Esophagus (tissue), 2 donors: ENCODE measurements around the gene AFF3. TPM values are rescaled to one million over a fixed set of nuclear protein-coding genes. Genes with fewer than 3 reads are reported as not detected.

Source experiments
- H3K27ac ChIP-seq, 2 donors: one replicate each; pipeline ENCODE4 v1.5.1; 2013; ENCODE audit warnings: low read depth in 2 of 2, mild to moderate bottlenecking in 2 of 2, inconsistent platforms in 1 of 2, low read length in 1 of 2, moderate library complexity in 1 of 2
- H3K27me3 ChIP-seq, 2 donors: one replicate each; pipeline ENCODE4 v1.6.1; 2013; ENCODE audit warnings: low read length in 2 of 2, control low read depth in 1 of 2, mild to moderate bottlenecking in 1 of 2; ENCODE audit not compliant: insufficient read depth in 2 of 2, control insufficient read depth in 1 of 2
- H3K36me3 ChIP-seq, 2 donors: one replicate each; pipeline ENCODE4 v1.6.1; 2013; ENCODE audit warnings: low read length in 1 of 2; ENCODE audit not compliant: control insufficient read depth in 2 of 2, insufficient read depth in 2 of 2
- H3K4me1 ChIP-seq, 2 donors: one replicate each; pipeline ENCODE4 v1.6.1; 2013; ENCODE audit warnings: low read length in 1 of 2; ENCODE audit not compliant: control insufficient read depth in 2 of 2, insufficient read depth in 2 of 2
- H3K4me3 ChIP-seq, 2 donors: one replicate each; pipeline ENCODE4 v1.5.1; 2013; ENCODE audit warnings: low read length in 2 of 2, mild to moderate bottlenecking in 2 of 2, low read depth in 1 of 2, moderate library complexity in 1 of 2
- H3K9me3 ChIP-seq, 2 donors: one replicate each; pipeline ENCODE4 v1.6.1; 2013; ENCODE audit warnings: mild to moderate bottlenecking in 2 of 2, low read depth in 1 of 2, low read length in 1 of 2, moderate library complexity in 1 of 2; ENCODE audit not compliant: control insufficient read depth in 2 of 2, insufficient read depth in 1 of 2
- WGBS, 2 donors: extraction: QIAGEN DNeasy Blood & Tissue Kit; methylation state at CpG; one replicate each; pipeline ENCODE4 v1.1.7; 2013; 5-methylcytosine and 5-hydroxymethylcytosine counted together
- polyA plus RNA-seq, 2 donors: library from polyadenylated mRNA; stranded (reverse); fragments of 200-250 nt; gene quantifications; one replicate each; pipeline ENCODE4 v1.2.3, GENCODE V29; 2013
- donor health status: healthy with polysubstance abuse.
- donor health status: Bipolar disorder and iron deficiency.

AFF3 gene
- polyA plus RNA-seq, 2 donors: 1.0 to 1.1 TPM

DNA sequence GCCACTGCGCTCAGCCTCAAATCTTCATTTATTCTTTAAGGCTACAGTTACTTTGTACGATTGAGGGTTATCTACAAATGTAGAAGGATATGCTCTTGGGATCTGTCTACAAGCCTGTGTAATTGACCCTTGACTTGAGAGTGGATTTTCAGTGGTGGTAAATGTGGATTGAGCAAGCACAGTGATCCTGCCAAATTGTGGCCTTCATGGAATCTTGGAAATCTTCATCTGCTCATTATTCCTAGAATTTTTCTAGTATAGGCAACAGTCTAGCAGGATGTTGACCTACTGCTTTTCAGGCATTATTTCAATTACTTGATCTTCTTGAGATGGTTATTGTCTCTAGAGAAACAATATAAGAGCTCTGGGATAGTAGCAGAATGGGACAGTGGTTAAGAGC is 426.4 kb downstream of the AFF3 start:
- WGBS, 2 donors: 80 to 93% methylated on average over 2 of the region's 2 CpGs
- no peaks in the 10 kb centered on the region for H3K4me1 ChIP-seq
- H3K36me3 ChIP-seq: no peaks in the 10 kb centered on the region
- H3K27me3 ChIP-seq: no peaks in the 10 kb centered on the region
- H3K9me3 ChIP-seq: no peaks in the 10 kb centered on the region
- H3K4me3 ChIP-seq: no peak overlapping the region
- H3K27ac ChIP-seq: no peak overlapping the region

DNA sequence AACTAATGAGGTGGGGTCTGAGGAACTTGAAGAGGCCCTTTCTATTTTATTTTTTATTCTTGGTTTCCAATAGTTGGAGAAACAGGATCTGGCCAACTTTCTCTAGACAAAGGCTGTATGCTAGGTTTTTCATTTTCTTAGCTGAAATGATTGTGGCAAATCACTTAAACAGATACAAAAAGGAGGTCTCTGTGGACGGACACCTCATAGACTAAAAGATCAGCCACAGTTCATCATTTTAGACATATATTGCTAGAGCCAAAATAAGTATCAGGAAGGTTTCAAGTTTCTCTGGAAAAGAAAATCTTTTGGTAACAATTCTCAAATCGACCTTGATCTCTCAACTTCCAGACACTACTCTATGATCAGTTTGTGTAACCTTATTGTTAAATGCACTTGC is 428.0 kb downstream of the AFF3 start:
- Histone ChIP-seq H3K4me1 (no peaks in the 10 kb centered on the region), H3K36me3 (no peaks in the 10 kb centered on the region), H3K27me3 (no peaks in the 10 kb centered on the region), H3K9me3 (no peaks in the 10 kb centered on the region), H3K4me3 (no peak overlapping the region), H3K27ac (no peak overlapping the region)
- 77 to 80% methylated on average over 2 of the region's 2 CpGs for WGBS, 2 donors

DNA sequence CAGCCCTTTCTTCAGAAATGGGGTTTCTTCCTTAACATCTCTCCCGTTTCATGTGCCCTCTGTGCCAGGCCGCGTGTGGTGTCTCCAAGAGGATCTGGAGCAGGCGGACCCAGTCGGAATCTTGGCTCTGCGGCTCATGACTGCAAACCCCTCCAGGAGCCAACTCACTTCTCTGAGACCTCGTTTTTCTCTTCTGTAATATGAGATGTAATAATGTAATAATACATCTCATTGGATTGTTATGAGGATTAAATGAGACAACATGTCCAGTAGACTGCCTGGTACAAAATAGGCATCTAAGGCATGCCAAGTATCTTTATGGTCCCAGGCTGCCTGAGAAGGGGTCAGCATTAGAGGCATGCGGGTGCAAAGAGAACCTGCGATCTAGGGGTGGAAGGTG is 431.2 kb downstream of the AFF3 start:
- no peaks in the 10 kb centered on the region for H3K4me1 ChIP-seq
- no peak overlapping the region for H3K4me3 ChIP-seq
- 71 to 78% methylated on average over 9 of the region's 9 CpGs for WGBS, 2 donors
- H3K27me3 ChIP-seq: no peaks in the 10 kb centered on the region
- H3K9me3 ChIP-seq: no peaks in the 10 kb centered on the region
- H3K36me3 ChIP-seq: no peaks in the 10 kb centered on the region
- H3K27ac ChIP-seq: no peak overlapping the region

DNA sequence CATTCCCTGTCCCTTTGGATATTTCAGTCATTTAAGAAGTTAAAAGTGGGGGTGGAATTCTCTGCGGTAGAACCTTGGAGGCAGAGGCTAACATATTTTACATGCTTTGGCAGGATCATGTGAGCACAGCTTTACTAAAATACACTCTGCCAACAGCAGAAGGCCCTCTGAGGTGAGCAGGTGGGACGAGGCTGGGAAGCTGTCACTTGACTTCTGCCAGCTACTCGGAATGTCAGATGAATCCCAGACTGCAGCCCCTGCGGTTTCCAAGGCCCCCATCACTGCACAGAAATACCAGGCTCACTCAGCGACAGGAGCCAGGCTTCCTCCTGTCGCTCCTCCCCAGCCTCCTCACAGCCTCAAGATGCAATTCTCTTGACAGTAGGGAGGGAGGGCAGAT is 431.7 kb downstream of the AFF3 start:
- Histone ChIP-seq H3K4me1 (no peaks in the 10 kb centered on the region), H3K36me3 (no peaks in the 10 kb centered on the region), H3K9me3 (no peaks in the 10 kb centered on the region), H3K4me3 (no peak overlapping the region), H3K27ac (no peak overlapping the region), H3K27me3 (no peaks in the 10 kb centered on the region)
- WGBS, 2 donors: 45 to 50% methylated on average over 6 of the region's 6 CpGs

DNA sequence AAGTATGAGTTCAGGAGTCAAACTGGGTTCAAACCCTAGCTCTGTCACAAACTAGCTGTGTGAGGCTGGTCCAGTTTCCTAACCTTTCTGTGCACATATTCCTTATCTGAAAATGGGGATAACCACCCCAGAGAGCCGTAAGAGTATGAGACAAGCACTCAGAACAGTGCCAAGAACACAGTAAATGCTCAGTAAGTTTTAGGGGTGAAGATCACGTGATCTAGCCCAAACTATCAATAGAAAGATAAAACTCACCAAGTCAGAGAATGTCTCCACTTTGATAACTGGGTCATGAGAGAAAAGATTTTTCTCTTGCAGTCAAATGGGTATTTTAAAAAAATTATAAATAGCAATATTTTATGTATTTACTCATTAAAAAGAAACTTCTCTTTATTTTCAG is 433.2 kb downstream of the AFF3 start:
- H3K36me3 ChIP-seq: no peaks in the 10 kb centered on the region
- no peaks in the 10 kb centered on the region for H3K4me1 ChIP-seq
- H3K9me3 ChIP-seq: no peaks in the 10 kb centered on the region
- H3K27me3 ChIP-seq: no peaks in the 10 kb centered on the region
- H3K4me3 ChIP-seq: no peak overlapping the region
- WGBS, 2 donors: 79 to 84% methylated on average over 2 of the region's 2 CpGs
- no peak overlapping the region for H3K27ac ChIP-seq

DNA sequence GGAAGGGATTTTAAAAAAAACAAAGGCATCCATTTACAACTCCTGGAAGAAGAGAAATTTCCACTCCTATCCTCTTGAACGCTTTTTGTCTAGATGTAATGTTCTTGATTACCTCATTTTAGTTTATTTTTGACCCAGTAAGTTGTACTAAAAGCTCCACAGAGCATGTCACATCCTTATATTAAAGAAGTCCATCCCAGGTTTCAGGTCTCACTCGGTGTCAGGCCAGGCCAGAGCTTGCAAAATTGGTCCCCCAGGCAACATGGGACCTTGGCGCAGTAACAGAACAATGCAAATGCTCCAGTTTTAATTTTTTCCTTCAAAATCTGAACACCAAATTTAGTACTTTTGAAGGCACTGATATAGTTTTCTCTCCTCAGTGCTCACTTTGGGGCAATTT is 434.2 kb downstream of the AFF3 start:
- WGBS, 2 donors: 65 to 70% methylated on average over 3 of the region's 3 CpGs
- no peak overlapping the region for H3K4me3 ChIP-seq
- no peaks in the 10 kb centered on the region for H3K4me1 ChIP-seq
- H3K9me3 ChIP-seq: no peaks in the 10 kb centered on the region
- H3K27ac ChIP-seq: no peak overlapping the region
- H3K27me3 ChIP-seq: no peaks in the 10 kb centered on the region
- H3K36me3 ChIP-seq: no peaks in the 10 kb centered on the region

DNA sequence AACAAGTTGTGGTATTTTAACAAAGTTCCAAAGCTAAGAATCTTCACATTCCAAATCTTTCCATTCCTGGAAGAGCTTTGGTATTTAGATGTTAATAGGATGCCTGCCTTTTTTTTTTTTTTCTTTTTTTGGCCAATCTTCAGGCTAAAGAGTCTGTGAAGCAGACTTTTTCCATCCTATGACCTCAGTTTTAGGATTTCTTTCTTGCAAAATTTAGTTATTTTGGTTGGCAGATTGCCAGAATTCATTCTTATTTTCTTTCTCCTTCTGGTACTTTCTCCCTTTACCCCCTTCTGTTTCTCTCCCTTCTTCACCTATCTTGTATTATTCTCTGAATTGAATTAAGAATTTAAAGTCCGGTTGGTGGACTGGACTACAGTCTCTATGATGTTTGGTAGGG is 434.8 kb downstream of the AFF3 start:
- Histone ChIP-seq H3K4me1 (no peaks in the 10 kb centered on the region), H3K9me3 (no peaks in the 10 kb centered on the region), H3K27me3 (no peaks in the 10 kb centered on the region), H3K36me3 (no peaks in the 10 kb centered on the region), H3K27ac (no peak overlapping the region), H3K4me3 (no peak overlapping the region)
- 82 to 83% methylated on average over 1 of the region's 1 CpG for WGBS, 2 donors

DNA sequence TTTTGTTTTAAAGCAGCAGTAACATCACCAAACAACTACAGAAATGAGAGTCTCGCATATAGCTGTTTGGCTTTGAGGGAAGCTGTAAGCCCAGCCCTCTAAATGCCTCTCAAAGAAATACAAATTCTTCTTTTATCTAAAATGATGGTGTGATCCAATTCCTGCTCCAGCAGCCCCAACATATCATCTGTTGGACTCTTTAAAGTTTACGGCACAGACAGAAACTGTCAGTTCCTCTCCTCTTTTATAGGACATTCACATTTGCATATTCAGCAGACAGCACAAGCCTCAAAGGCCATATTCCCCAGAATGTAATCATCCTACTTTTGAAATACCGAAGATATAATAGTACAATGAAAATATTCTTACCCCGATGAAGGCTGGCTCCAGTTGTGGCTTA is 435.7 kb downstream of the AFF3 start:
- no peak overlapping the region for H3K27ac ChIP-seq
- no peak overlapping the region for H3K4me3 ChIP-seq
- 69 to 79% methylated on average over 4 of the region's 4 CpGs for WGBS, 2 donors
- no peaks in the 10 kb centered on the region for H3K9me3 ChIP-seq
- no peaks in the 10 kb centered on the region for H3K4me1 ChIP-seq
- no peaks in the 10 kb centered on the region for H3K36me3 ChIP-seq
- no peaks in the 10 kb centered on the region for H3K27me3 ChIP-seq

DNA sequence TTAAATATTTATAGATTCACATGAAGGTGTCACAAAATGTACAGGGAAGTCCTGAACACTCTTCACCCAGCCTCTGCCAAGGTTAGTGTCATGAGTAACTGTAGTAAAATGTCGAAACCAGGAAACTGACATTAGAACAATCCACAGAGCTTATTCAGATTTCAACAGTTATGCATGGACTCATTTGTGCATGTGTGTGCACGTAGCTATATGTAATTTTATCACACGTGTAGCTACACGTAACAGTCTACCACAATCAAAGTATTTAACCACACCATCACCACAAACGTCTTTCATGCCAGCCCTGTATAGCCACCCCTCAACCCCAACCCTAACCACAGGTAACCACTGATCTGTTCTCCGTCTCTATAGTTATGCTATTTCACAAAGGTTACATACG is 440.9 kb downstream of the AFF3 start:
- peaks cover 7 to 8% of the 10 kb centered on the region in 2 donors for H3K4me1 ChIP-seq
- 43 to 59% methylated on average over 7 of the region's 7 CpGs for WGBS, 2 donors

DNA sequence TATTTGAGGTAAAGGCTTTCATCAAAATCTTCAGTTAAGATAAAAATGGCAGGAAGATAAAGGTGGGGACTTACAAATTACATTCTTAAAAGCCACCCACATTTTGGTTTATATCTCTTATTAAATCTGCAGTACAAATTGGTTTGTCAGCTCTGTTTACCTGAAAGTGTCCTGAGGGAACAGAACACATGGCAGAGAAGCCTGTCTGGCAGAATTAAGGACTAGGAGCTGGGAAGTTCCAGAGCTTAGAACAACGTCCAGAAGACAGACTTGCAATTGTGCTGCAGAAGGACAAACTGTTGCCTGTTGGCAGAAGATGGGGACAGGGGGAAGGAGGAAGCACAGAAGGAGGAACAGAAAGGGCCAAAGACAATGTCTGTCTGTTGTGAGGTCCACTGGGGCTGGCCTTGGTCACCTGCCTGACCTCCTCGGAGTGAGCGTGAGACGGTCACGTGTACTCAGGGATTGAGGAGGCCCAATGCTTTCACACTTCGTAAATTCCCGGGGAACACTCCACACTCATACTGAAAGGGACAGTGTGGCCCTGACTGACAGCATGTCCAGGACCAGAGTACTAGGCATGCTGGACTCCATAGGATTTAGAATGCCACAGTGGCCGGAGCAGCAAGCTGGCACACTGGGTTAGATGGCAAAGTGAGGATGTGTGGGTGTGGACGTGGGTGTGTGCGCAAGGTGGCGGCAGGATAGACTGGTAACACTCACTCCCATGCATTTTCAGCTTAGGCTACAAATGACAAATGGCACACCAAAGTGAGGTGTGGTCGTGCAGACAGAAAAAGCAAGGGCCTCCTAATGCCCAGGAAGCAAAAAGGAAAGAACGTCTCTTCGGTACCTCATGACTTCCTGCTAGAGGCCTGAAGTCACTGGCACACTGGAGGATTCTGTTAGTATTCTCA is 441.6 kb downstream of the AFF3 start:
- Histone ChIP-seq H3K9me3 (no peaks in the 10 kb centered on the region), H3K36me3 (no peaks in the 10 kb centered on the region), H3K4me1 (peaks cover 7 to 8% of the 10 kb centered on the region in 2 donors), H3K4me3 (no peak overlapping the region), H3K27ac (peak overlapping the region; percentile 47 to 58), H3K27me3 (no peaks in the 10 kb centered on the region)
- 76 to 82% methylated on average over 14 of the region's 14 CpGs for WGBS, 2 donors

More for the DNA sequence above, 440.9 kb downstream of the AFF3 start:
- H3K27me3 ChIP-seq: no peaks in the 10 kb centered on the region
- H3K9me3 ChIP-seq: no peaks in the 10 kb centered on the region
- H3K36me3 ChIP-seq: no peaks in the 10 kb centered on the region
- H3K27ac ChIP-seq: peak overlapping the region in 1 of 2 donors; percentile 29
- no peak overlapping the region for H3K4me3 ChIP-seq
